K562 (cell line): Measurements from ENCODE around the gene PKLR. TPM values are rescaled to one million over a fixed set of nuclear protein-coding genes. Genes with fewer than 3 reads are reported as not detected.

Source experiments
- FOXP1 ChIP-seq: sonication (generic); formaldehyde crosslinking; IDR thresholded peaks from 2 replicates; pipeline ENCODE4 v1.8.0; 2022; ENCODE audit warnings: mild to moderate bottlenecking, missing genetic modification reagents
- GTF2F1 ChIP-seq: IDR thresholded peaks from 2 replicates; pipeline ENCODE4 v1.6.1; 2011; ENCODE audit warnings: low read depth, low read length, improper control_type of control experiment
- HCFC1 ChIP-seq: IDR thresholded peaks from 2 replicates; pipeline ENCODE4 v1.6.1; 2012; ENCODE audit warnings: low read depth, low read length, improper control_type of control experiment
- HLTF ChIP-seq: fragments of 450-650 bp; IDR thresholded peaks from 2 replicates; pipeline ENCODE4 v1.6.1; 2016
- MAFF ChIP-seq: IDR thresholded peaks from 2 replicates; pipeline ENCODE4 v1.6.1; 2012; ENCODE audit warnings: low read length, improper control_type of control experiment
- MCM7 ChIP-seq, 2 experiments: fragments of 450-650 bp; IDR thresholded peaks; 2 replicates each; pipeline ENCODE4 v1.6.1; 2016 to 2018
- MITF ChIP-seq: IDR thresholded peaks from 2 replicates; pipeline ENCODE4 v1.6.1; 2014; ENCODE audit warnings: antibody characterized with exemption
- PML ChIP-seq: IDR thresholded peaks from 2 replicates; pipeline ENCODE4 v1.6.1; 2012; ENCODE audit warnings: low read length, inconsistent platforms
- POLR2B ChIP-seq: fragments of 450-650 bp; IDR thresholded peaks from 2 replicates; pipeline ENCODE4 v1.6.1; 2018; ENCODE audit warnings: low read depth; ENCODE audit not compliant: partially characterized antibody
- SMC3 ChIP-seq: conservative IDR thresholded peaks from 2 replicates; pipeline ENCODE4 v1.6.1; 2011; ENCODE audit warnings: low read depth, low read length, improper control_type of control experiment; ENCODE audit not compliant: insufficient read depth
- SRSF9 ChIP-seq: fragments of 200-400 bp; formaldehyde crosslinking; IDR thresholded peaks from 2 replicates; pipeline ENCODE4 v1.6.1; 2017; ENCODE audit warnings: low read depth, low read length, borderline replicate concordance
- SUPT5H ChIP-seq: fragments of 450-650 bp; IDR thresholded peaks from 2 replicates; pipeline ENCODE4 v1.6.1; 2016
- TCF15 ChIP-seq: fragments of 250-450 bp; sonication (Bioruptor Pico); IDR thresholded peaks from 2 replicates; pipeline ENCODE4 v1.8.0; 2022; ENCODE audit warnings: moderate library complexity, mild to moderate bottlenecking, inconsistent platforms
- USF1 ChIP-seq: sonication (generic); formaldehyde crosslinking; IDR thresholded peaks from 2 replicates; pipeline ENCODE4 v1.9.0; 2022; ENCODE audit warnings: mild to moderate bottlenecking, missing genetic modification reagents
- ZBTB34 ChIP-seq: fragments of 250-450 bp; sonication (Bioruptor Pico); IDR thresholded peaks from 2 replicates; pipeline ENCODE4 v1.8.0; 2021; ENCODE audit warnings: mild to moderate bottlenecking, moderate library complexity
- ZNF134 ChIP-seq: fragments of 250-450 bp; sonication (Bioruptor Pico); conservative IDR thresholded peaks from 2 replicates; pipeline ENCODE4 v1.4.0; 2020
- polyA plus RNA-seq, 8 experiments: library from polyadenylated mRNA; depleted of rRNA in 4 of 8; stranded (reverse) in 5 of 8; unstranded in 3 of 8; fragments of >200 nt; fragmentation: Nextera tagmentation in 2 of 8; fragmentation: Illumina TruSeq in 1 of 8; extraction: Ambion mirVana in 2 of 8; extraction: Trizol in 1 of 8; gene quantifications; 2 replicates each; pipeline versions ENCODE4 v1.2.1 to v1.2.3, GENCODE V29; 2011 to 2014; ENCODE audit warnings: inconsistent platforms in 1 of 8, missing spikeins in 1 of 8
- total RNA-seq, 7 experiments: library from RNA; depleted of rRNA in 6 of 7; stranded (reverse); fragments of >200 nt in 6 of 7; fragmentation: Illumina TruSeq in 2 of 7; extraction: Trizol in 2 of 7; gene quantifications; 2 replicates each; pipeline versions ENCODE4 v1.2.1 to v1.2.3, GENCODE V29; 2011 to 2021; ENCODE audit warnings: low replicate concordance in 1 of 7
- TF ChIP-seq, protein P1 (sequence below): sonication (generic); formaldehyde crosslinking; IDR thresholded peaks from 2 replicates; pipeline ENCODE4 v1.8.1; 2023; ENCODE audit warnings: mild to moderate bottlenecking, missing genetic modification reagents
- TF ChIP-seq, protein P2 (sequence below): sonication (generic); formaldehyde crosslinking; IDR thresholded peaks from 2 replicates; pipeline ENCODE4 v1.8.1; 2023; ENCODE audit warnings: mild to moderate bottlenecking, missing genetic modification reagents, moderate library complexity
- TF ChIP-seq, protein P3 (sequence below): fragments of 450-650 bp; IDR thresholded peaks from one replicate; pipeline ENCODE4 v1.6.1; 2018; ENCODE audit warnings: mild to moderate bottlenecking, moderate library complexity; ENCODE audit not compliant: partially characterized antibody

Gene PKLR
- total and polyA plus RNA-seq, 9 of the 15 experiments (the other 6 are each of a cell fraction or from before 2014, with no cell fraction given) = 10.7 to 78.4 (median 38.2) TPM

DNA sequence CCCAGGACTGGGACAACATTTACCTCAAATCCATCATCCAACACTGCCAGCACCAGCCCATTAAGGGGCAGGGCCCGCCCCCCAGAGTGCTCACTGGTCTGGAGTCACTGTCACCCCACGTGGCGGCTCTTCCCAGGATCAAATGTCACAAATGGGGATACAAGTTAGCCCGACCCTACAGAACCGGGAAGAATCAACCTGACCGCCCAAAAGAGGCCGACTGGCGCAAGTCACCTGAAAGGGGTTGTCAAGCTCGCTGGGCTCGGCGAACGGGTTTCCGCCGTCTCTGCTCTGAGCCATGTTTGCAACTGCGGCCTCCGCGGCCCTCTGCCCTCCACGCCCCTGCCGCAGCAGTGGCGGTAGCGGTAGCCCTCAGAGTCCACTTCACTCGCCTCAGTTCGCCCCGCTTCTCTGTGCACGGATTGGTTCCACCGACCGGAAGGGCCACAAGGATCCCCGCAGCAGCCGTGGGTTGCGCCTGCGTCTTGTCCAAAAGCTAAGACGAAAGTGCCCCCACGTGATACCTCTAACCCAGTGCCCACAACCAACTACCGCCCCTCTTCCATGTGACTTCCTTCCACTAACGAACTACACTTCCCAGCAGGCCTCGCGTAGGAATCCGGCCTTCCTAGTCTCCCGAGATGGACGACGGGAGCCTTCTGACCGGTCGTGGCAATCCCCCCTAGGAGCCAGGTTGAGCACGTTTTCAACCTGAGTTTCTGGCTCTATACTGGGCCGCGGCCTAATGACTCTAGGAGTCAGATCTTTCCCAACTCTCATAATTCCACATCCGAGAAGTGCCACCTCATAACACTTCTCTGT is 39.2 kb downstream of the PKLR start, which contains the start of gene SCAMP3 (continued):
- TF ChIP-seq USF1 (CRISPR knock-in tag) (peak; percentile 99), GTF2F1 (no peak), FOXP1 (CRISPR knock-in tag) (peak; percentile 87; the same call in 1 of the 2 replicates), PML (no peak; the same call in none of the 2 replicates), SUPT5H (peak; percentile 89), MCM7 (IDR thresholded peaks at IDR 0.05) (no peak), TCF15 (no peak), MAFF (peak; percentile 2; the same call in 1 of the 2 replicates), SRSF9 (no peak), MITF (peak; percentile 75; the same call in 1 of the 2 replicates), HLTF (no peak), ZNF134 (CRISPR knock-in tag) (no peak), ZBTB34 (CRISPR knock-in tag) (no peak), POLR2B (peak; percentile 92), SMC3 (no peak), HCFC1 (peak; percentile 96)
- TF ChIP-seq, protein P1, sequence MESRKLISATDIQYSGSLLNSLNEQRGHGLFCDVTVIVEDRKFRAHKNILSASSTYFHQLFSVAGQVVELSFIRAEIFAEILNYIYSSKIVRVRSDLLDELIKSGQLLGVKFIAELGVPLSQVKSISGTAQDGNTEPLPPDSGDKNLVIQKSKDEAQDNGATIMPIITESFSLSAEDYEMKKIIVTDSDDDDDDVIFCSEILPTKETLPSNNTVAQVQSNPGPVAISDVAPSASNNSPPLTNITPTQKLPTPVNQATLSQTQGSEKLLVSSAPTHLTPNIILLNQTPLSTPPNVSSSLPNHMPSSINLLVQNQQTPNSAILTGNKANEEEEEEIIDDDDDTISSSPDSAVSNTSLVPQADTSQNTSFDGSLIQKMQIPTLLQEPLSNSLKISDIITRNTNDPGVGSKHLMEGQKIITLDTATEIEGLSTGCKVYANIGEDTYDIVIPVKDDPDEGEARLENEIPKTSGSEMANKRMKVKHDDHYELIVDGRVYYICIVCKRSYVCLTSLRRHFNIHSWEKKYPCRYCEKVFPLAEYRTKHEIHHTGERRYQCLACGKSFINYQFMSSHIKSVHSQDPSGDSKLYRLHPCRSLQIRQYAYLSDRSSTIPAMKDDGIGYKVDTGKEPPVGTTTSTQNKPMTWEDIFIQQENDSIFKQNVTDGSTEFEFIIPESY (CRISPR knock-in tag) = no peak
- TF ChIP-seq, protein P2, sequence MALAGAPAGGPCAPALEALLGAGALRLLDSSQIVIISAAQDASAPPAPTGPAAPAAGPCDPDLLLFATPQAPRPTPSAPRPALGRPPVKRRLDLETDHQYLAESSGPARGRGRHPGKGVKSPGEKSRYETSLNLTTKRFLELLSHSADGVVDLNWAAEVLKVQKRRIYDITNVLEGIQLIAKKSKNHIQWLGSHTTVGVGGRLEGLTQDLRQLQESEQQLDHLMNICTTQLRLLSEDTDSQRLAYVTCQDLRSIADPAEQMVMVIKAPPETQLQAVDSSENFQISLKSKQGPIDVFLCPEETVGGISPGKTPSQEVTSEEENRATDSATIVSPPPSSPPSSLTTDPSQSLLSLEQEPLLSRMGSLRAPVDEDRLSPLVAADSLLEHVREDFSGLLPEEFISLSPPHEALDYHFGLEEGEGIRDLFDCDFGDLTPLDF = no peak
- TF ChIP-seq, protein P3, sequence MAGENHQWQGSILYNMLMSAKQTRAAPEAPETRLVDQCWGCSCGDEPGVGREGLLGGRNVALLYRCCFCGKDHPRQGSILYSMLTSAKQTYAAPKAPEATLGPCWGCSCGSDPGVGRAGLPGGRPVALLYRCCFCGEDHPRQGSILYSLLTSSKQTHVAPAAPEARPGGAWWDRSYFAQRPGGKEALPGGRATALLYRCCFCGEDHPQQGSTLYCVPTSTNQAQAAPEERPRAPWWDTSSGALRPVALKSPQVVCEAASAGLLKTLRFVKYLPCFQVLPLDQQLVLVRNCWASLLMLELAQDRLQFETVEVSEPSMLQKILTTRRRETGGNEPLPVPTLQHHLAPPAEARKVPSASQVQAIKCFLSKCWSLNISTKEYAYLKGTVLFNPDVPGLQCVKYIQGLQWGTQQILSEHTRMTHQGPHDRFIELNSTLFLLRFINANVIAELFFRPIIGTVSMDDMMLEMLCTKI = no peak
